Stomach smooth muscle (tissue), 2 donors: ENCODE data around the gene CEACAM20.

Experiments used
- H3K27ac ChIP-seq: one replicate; pipeline ENCODE4 v1.7.0; 2013; ENCODE audit warnings: mild to moderate bottlenecking, low read length, inconsistent platforms
- H3K27me3 ChIP-seq, 2 donors: one replicate each; pipeline ENCODE4 v1.7.0; 2013; ENCODE audit warnings: low read length in 2 of 2; ENCODE audit not compliant: insufficient read depth in 2 of 2, control insufficient read depth in 1 of 2
- H3K36me3 ChIP-seq, 2 donors: one replicate each; pipeline ENCODE4 v1.7.0; 2013; ENCODE audit warnings: low read length in 2 of 2; ENCODE audit not compliant: control insufficient read depth in 2 of 2, insufficient read depth in 2 of 2
- H3K4me1 ChIP-seq: one replicate; pipeline ENCODE4 v1.7.0; 2013; ENCODE audit warnings: low read length; ENCODE audit not compliant: control insufficient read depth, insufficient read depth
- H3K4me3 ChIP-seq, 2 donors: one replicate each; pipeline ENCODE4 v1.7.0; 2013; ENCODE audit warnings: low read length in 2 of 2
- H3K9ac ChIP-seq, 2 donors: one replicate each; pipeline ENCODE4 v1.7.0; 2013; ENCODE audit warnings: low read length in 2 of 2, mild to moderate bottlenecking in 1 of 2
- H3K9me3 ChIP-seq, 2 donors: one replicate each; pipeline ENCODE4 v1.7.0; 2013; ENCODE audit warnings: low read length in 2 of 2; ENCODE audit not compliant: control insufficient read depth in 2 of 2
- donor health status: healthy.
- donor health status: Pancreatic carcinoma.

CEACAM20 gene

DNA sequence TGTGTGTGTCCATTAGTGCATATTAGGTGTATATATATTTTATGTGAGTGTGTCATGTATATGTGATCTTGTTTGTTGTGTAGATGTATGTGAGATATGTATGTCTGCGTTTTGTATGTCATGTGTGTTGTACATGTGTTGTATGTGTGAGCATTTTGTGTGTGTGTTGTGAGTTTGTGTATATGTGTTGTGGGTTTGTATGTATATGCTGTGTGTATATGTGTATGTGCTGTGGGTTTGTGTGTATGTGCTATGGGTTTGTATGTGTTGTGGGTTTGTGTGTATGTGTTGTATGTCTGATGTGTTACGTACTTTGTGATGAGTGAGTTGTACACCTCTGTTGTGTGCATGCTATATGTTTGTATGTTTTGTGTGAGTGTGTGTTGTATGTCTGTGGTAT is 8.1 kb downstream of the CEACAM20 start:
- Histone ChIP-seq H3K27me3 (peaks cover 0 to 7% of the 10 kb centered on the region in 2 donors), H3K9ac (no peak overlapping the region), H3K27ac (no peak overlapping the region), H3K4me1 (no peaks in the 10 kb centered on the region), H3K4me3 (no peak overlapping the region), H3K36me3 (no peaks in the 10 kb centered on the region), H3K9me3 (no peaks in the 10 kb centered on the region)

DNA sequence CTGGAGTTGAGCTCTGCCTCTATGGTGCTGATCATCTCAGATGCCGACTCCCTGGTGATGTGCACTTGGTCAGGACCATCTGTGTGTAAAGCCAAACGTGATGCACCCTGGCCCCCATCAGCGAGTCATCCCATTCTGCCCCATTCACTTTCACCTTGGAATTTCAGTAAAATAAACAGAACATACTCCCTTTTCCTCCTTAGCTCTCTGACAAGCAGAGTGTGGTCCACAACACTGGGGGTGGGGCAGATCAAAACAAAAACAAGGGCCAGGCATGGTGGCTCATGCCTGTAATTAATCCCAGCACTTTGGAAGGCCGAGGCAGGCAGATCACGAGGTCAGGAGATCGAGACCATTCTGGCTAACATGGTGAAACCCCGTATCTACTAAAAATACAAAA is 12.3 kb downstream of the CEACAM20 start:
- peaks cover 0 to 14% of the 10 kb centered on the region in 2 donors for H3K27me3 ChIP-seq
- no peak overlapping the region for H3K27ac ChIP-seq
- no peaks in the 10 kb centered on the region for H3K4me1 ChIP-seq
- no peaks in the 10 kb centered on the region for H3K36me3 ChIP-seq
- H3K4me3 ChIP-seq, result no peak overlapping the region
- H3K9ac ChIP-seq, result no peak overlapping the region
- no peaks in the 10 kb centered on the region for H3K9me3 ChIP-seq

DNA sequence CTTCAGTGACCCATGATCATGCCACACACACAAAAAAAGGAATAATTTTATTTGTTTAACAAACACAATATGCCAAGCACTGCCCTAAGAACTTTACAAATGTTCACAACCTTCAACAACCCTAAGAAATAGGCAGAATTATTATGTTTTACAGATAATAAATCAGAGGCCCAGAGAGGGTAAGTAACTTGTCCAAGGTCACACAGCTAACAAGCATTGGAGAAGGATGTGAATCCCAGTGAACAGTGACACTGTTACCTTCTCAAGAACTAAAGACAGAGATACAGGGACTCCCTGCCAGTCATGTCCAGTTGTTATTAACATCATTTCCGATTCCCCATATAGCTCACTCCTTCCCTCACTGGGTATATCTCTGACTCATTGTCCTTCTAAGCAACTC is 13.6 kb downstream of the CEACAM20 start:
- no peaks in the 10 kb centered on the region for H3K9me3 ChIP-seq
- H3K27me3 ChIP-seq, result peaks cover 0 to 14% of the 10 kb centered on the region in 2 donors
- H3K4me1 ChIP-seq, result no peaks in the 10 kb centered on the region
- H3K9ac ChIP-seq, result no peak overlapping the region
- no peaks in the 10 kb centered on the region for H3K36me3 ChIP-seq
- no peak overlapping the region for H3K4me3 ChIP-seq
- no peak overlapping the region for H3K27ac ChIP-seq

DNA sequence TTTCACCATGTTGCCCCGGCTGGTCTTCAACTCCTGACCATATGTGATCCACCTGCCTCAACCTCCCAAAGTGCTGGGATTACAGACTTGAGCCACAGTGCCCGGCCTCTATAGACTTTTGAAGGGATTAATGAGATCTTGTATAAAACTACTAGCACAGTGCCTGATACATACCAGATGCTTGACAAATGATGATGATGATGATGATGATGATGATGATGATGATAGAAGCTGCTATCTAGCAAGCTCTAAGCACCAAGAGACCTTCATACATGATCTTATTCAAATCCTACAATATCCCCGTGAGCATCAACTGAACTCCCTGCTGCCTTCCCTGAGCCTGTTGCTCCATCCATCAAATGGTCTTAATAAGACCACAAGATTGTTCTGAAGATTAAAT is 14.4 kb downstream of the CEACAM20 start:
- H3K27me3 ChIP-seq, result peaks cover 0 to 11% of the 10 kb centered on the region in 2 donors
- H3K9me3 ChIP-seq, result no peaks in the 10 kb centered on the region
- H3K4me3 ChIP-seq, result no peak overlapping the region
- H3K36me3 ChIP-seq, result no peaks in the 10 kb centered on the region
- no peak overlapping the region for H3K27ac ChIP-seq
- H3K9ac ChIP-seq, result no peak overlapping the region
- H3K4me1 ChIP-seq, result no peaks in the 10 kb centered on the region

DNA sequence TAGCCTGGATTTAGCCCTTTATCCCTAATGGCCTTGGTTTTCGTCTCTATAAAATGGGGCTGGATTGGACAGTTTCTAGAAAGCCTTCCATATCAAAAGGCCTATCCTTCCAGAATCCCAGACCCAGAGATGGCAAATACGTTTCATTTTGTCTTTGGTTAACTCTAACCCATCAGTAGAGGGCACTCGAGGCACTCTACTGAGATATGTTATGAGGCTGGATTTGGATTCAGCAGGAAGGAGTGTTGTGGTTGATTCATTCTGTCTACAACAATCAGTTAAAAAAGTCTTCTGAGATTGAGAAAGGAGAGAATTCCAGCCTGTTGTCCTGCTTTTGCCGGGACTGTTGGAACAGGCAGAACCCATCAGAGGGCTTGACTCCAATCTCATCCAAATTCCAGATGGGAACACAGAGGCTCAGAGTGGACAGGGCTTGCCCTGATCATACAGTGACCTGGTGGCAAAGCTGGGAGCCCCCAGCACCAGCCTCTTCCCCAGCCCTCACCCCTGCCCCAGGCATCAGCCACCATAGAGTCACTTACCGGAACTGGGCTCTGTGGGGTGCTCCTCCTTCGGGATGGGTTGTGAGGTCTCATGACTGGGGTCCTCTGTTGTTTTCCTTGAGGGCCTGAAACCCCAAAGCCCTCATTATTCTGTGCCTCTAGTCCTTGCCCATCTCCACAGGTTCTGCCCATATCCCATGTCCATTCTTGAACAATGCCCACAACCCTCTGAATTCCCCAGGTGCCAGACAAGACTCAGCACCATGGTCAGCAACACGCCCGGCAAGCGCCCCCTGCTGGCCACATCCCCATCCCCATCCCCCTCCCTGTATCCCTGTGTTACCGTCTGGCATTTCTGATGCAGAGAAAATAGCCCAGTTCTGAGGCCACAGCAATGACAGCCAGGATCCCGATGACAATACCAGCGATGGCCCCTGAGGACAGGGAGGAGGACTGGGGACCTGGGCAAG is 16.9 kb downstream of the CEACAM20 start:
- no peak overlapping the region for H3K27ac ChIP-seq
- H3K36me3 ChIP-seq, result no peaks in the 10 kb centered on the region
- no peaks in the 10 kb centered on the region for H3K4me1 ChIP-seq
- no peak overlapping the region for H3K9ac ChIP-seq
- H3K27me3 ChIP-seq, result peaks cover 0 to 11% of the 10 kb centered on the region in 2 donors
- no peak overlapping the region for H3K4me3 ChIP-seq
- no peaks in the 10 kb centered on the region for H3K9me3 ChIP-seq

DNA sequence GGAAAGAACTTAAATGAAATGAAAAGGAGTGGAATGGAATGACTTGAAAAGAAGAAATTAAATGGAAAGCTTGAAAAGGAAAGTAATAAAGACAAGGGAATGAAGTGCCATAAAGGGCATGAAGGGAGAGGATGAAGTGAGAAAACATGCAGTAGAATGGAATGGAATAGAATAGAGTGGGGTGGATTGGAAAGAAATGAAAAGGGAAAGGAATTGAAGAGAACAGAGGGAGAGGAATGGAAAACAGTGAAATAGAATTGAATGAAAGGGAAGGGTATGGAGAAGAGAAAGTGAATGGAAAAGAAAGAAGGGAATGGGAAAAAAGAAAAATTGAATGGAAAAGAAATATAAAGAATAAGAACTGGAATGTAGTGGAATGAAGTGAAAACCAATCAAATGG is 20.0 kb downstream of the CEACAM20 start:
- Histone ChIP-seq H3K4me1 (no peaks in the 10 kb centered on the region), H3K9ac (no peak overlapping the region), H3K27me3 (peaks cover 0 to 13% of the 10 kb centered on the region in 2 donors), H3K4me3 (no peak overlapping the region), H3K36me3 (no peaks in the 10 kb centered on the region), H3K27ac (no peak overlapping the region), H3K9me3 (peaks cover 0 to 13% of the 10 kb centered on the region in 2 donors)

DNA sequence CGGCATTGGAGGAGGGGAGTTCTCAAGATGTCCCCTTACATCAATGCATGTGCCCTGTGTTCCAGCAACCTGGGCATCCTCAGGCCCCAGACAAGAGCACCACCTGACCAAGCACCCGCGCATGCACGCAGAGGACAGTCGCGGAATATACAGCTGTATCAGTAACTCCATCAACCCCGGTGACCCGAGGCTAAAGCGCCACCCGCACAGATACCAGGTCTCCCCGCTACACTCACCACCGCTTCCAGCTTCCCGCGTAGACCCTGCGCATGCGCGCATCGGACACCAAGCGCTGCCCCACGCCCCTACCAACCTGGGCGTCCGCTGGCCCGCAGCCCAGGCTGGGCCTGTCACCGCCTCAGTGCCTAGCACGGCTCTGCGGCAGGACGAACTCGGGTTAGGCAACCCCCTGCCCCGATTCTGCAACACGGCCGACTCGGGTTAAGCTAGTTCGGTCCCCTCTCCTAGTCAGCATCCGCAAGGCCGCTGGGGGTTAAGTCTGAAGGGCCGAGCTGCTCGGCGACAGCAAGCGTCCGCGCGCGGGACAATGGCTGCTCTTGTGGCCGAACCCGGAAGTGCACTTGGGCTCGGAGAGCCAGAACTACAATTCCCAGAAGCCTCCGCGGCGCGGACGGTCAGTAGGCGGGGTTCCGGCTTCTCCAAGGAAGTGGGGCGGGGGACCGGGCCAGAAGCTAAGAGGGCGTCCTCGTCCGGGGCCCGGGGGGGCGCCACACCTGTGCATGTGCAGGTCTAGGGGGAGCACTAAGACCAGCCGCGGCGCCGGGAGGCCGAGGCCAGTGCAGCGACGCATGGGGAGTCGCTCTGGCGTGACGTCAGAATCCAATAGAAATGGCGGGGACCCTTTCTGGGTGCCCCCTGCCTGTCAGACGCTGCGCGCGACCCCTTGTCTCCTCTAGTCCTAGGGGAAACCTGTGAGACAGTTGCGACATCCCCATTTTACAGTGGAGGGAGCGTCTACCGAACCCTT is 29.2 kb downstream of the CEACAM20 start, which contains the start of gene ZNF180:
TSS of gene ZNF180 (minus strand) at position 561 of the 988 bp plus-strand sequence. CDS start 3,188 bp downstream, outside the sequence.
- Histone ChIP-seq H3K4me3 (peak within 1 kb of the TSS; percentile 99), H3K27ac (peak within 1 kb of the TSS; percentile 79), H3K9me3 (peaks cover 0 to 12% of the 10 kb centered on the region in 2 donors), H3K9ac (peak within 1 kb of the TSS; percentile 76 to 86), H3K27me3 (no peaks in the 10 kb centered on the region), H3K36me3 (peaks cover 12 to 14% of the 10 kb centered on the region in 2 donors), H3K4me1 (peaks cover 13% of the 10 kb centered on the region)

DNA sequence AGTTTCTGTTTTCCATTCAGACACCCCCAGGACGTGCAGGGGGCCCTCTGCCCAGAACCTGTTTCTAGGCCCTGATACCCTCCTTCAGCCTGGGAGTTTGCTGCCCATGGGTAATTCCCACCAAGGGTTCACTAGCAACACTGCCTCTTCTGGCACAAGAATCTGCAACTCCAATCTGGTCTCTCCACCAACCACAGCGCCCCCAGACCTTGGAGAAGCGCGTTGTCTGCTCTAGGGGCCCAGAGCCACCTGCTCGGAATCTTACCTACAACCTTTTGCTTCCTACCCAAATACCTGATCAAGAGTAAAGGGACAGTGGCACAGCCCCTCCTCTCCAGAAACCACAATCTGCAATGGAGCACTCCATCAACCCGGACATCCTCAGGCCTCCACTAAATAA is 29.9 kb downstream of the CEACAM20 start:
- H3K4me3 ChIP-seq, result peak overlapping the region; percentile 99
- peaks cover 18 to 21% of the 10 kb centered on the region in 2 donors for H3K36me3 ChIP-seq
- H3K9ac ChIP-seq, result peak overlapping the region; percentile 76 to 86
- peaks cover 13% of the 10 kb centered on the region for H3K4me1 ChIP-seq
- peaks cover 4 to 19% of the 10 kb centered on the region in 2 donors for H3K9me3 ChIP-seq
- no peaks in the 10 kb centered on the region for H3K27me3 ChIP-seq
- no peak overlapping the region for H3K27ac ChIP-seq

DNA sequence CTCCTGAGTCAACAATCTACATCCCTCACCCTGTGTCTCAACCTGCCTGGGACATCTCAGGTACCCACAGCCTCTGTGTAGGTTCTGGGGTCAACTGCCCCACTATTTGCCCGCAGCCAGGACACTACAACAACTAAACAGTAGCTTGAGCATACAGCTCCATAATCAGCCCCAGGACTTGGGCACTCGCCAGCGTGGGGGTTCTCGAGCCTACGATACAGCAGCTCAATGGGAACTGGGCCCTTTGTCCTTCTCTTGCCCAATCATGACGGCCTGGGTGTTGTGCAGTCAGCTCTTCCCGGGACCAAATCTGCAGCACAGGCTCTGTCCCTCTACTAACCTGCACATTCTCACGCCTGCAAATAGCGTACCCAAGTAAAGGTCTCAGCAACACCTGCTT is 30.5 kb downstream of the CEACAM20 start:
- peak overlapping the region; percentile 99 for H3K4me3 ChIP-seq
- H3K4me1 ChIP-seq, result peaks cover 13% of the 10 kb centered on the region
- H3K36me3 ChIP-seq, result peaks cover 21 to 23% of the 10 kb centered on the region in 2 donors
- no peaks in the 10 kb centered on the region for H3K27me3 ChIP-seq
- no peak overlapping the region for H3K9ac ChIP-seq
- no peak overlapping the region for H3K27ac ChIP-seq
- peaks cover 6 to 20% of the 10 kb centered on the region in 2 donors for H3K9me3 ChIP-seq

DNA sequence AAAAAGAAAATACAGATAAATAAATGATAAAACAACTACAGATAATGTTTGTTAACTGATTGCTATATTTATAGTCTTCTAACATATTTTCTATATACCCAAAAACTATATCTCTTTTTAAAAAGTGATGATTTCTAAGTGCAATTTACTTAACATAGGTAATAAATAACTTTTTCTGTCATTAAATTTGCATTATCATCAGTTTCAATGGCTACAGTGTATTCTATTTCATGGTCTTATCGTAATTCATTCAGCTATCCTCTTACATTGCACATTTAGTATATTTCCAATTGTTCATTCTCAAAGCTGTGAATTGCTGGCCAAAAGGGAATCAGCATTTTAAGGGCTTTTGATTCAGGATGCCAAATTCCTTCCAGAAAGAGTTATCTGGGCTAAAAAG is 32.8 kb downstream of the CEACAM20 start:
- Histone ChIP-seq H3K36me3 (peaks cover 42 to 44% of the 10 kb centered on the region in 2 donors), H3K9me3 (peaks cover 26 to 42% of the 10 kb centered on the region in 2 donors)

More for the DNA sequence above, 32.8 kb downstream of the CEACAM20 start:
- H3K27me3 ChIP-seq, result no peaks in the 10 kb centered on the region
- H3K4me1 ChIP-seq, result peaks cover 13% of the 10 kb centered on the region
- no peak overlapping the region for H3K27ac ChIP-seq
- H3K9ac ChIP-seq, result no peak overlapping the region
- H3K4me3 ChIP-seq, result no peak overlapping the region
